Measurements from ENCODE around the gene COX4I2. TPM values are rescaled to one million over a fixed set of nuclear protein-coding genes. Genes with fewer than 3 reads are reported as not detected.

Gene COX4I2
- total RNA-seq, 4 donors from 2014 or later, result 2.1 to 14.2 (median 7.1) TPM

DNA sequence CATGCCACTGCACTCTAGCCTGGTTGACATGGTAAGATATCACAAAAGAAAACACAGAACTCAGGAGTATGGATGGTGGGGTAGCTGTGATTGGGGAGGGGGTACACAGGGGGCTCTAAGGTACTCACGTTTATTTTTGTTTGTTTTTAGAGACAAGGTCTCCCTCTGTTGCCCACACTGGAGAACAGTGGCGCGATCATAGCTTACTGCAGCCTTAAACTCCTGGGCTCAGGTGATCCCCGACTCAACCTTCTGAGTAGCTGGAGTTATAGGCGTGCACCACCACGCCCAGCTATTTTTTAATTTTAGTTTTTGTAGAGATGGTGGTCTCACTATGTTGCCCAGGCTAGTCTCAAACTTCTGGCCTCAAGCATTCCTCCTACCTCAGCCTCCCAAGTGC lies 55.7 kb downstream of the COX4I2 start:
- Histone ChIP-seq H3K27me3 (no peaks in the 10 kb centered on the region), H3K4me1 (peaks cover 46 to 80% (median 62%) of the 10 kb centered on the region in 4 donors), H3K36me3 (peaks cover 4 to 77% (median 26%) of the 10 kb centered on the region in 4 donors), H3K4me3 (no peak overlapping the region), H3K9me3 (no peaks in the 10 kb centered on the region), H3K27ac (replicated peaks in 1 of 4) (no peak overlapping the region)
- WGBS, result 92% methylated on average over 6 of the region's 6 CpGs
- DNase-seq (ENCODE audit: extremely low spot score), result no peak
- no peak for TF ChIP-seq POLR2AphosphoS5 (IDR thresholded peaks at IDR 0.05)
- TF ChIP-seq EP300 (IDR thresholded peaks at IDR 0.05), result no peak
- no peak for TF ChIP-seq POLR2A (IDR thresholded peaks at IDR 0.05; ENCODE audit: low read depth)
- TF ChIP-seq, protein P1, sequence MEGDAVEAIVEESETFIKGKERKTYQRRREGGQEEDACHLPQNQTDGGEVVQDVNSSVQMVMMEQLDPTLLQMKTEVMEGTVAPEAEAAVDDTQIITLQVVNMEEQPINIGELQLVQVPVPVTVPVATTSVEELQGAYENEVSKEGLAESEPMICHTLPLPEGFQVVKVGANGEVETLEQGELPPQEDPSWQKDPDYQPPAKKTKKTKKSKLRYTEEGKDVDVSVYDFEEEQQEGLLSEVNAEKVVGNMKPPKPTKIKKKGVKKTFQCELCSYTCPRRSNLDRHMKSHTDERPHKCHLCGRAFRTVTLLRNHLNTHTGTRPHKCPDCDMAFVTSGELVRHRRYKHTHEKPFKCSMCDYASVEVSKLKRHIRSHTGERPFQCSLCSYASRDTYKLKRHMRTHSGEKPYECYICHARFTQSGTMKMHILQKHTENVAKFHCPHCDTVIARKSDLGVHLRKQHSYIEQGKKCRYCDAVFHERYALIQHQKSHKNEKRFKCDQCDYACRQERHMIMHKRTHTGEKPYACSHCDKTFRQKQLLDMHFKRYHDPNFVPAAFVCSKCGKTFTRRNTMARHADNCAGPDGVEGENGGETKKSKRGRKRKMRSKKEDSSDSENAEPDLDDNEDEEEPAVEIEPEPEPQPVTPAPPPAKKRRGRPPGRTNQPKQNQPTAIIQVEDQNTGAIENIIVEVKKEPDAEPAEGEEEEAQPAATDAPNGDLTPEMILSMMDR (IDR thresholded peaks at IDR 0.05), result no peak
- intact Hi-C loops (cut with DNase I), result no loop called here

GRCh38 chr20:31693987-31694661 lies 56.4 kb downstream of the COX4I2 start:
- H3K27ac ChIP-seq (replicated peaks in 1 of 4), result peak overlapping the region in 3 of 4 donors; percentile 13 to 53 (median 41)
- no peak for DNase-seq (ENCODE audit: extremely low spot score)
- peaks cover 53 to 87% (median 69%) of the 10 kb centered on the region in 4 donors for H3K4me1 ChIP-seq
- H3K27me3 ChIP-seq, result no peaks in the 10 kb centered on the region
- no peaks in the 10 kb centered on the region for H3K9me3 ChIP-seq
- TF ChIP-seq POLR2AphosphoS5 (IDR thresholded peaks at IDR 0.05) (no peak), EP300 (IDR thresholded peaks at IDR 0.05) (no peak), POLR2A (IDR thresholded peaks at IDR 0.05; ENCODE audit: low read depth) (no peak)
- TF ChIP-seq, protein P1 (IDR thresholded peaks at IDR 0.05), result no peak
- H3K4me3 ChIP-seq, result no peak overlapping the region
- WGBS, result 83% methylated on average over 4 of the region's 4 CpGs
- intact Hi-C loops (cut with DNase I), result no loop called here
- H3K36me3 ChIP-seq, result peaks cover 4 to 71% (median 23%) of the 10 kb centered on the region in 4 donors

Small RNA genes lying within 50 kb of the gene (small RNA-seq; reads per million reads assigned to genes)
- 0 reads per million in 3 donors for gene MIR3193

Other genes with a start within 250 kb of the COX4I2 start
- gene DEFB119, start 247.3 kb upstream of the COX4I2 start, total RNA-seq, result 1 to 10 TPM in 1 of 4 donors, not detected in 3; 2.7 TPM
- gene DEFB121, start 231.7 kb upstream of the COX4I2 start, total RNA-seq, result not detected
- gene DEFB123, start 197.3 kb upstream of the COX4I2 start, total RNA-seq, result not detected
- not detected for gene DEFB124, start 162.8 kb upstream of the COX4I2 start, total RNA-seq
- 10 to 100 TPM in 1 of 4 donors, 1 to 10 TPM in 3; 3.7 to 10.2 (median 7.1) TPM for gene REM1, start 162.6 kb upstream of the COX4I2 start, total RNA-seq
- 10 to 100 TPM; 41.5 to 67.7 (median 47.6) TPM for gene HM13, start 123.5 kb upstream of the COX4I2 start, total RNA-seq
- gene ID1, start 32.6 kb upstream of the COX4I2 start, total RNA-seq, result 100 to 1,000 TPM; 199 to 744 (median 532) TPM
- 100 to 1,000 TPM in 3 of 4 donors, 10 to 100 TPM in 1; 94.3 to 181 (median 140) TPM for gene BCL2L1, start 85.0 kb downstream of the COX4I2 start, total RNA-seq
- gene TPX2, start 101.4 kb downstream of the COX4I2 start, total RNA-seq, result 1 to 10 TPM in 1 of 4 donors, under 1 TPM in 3; under 0.01 to 1.1 (median 0.38) TPM
- under 1 TPM in 3 of 4 donors, not detected in 1; 0.33 to 0.65 (median 0.52) TPM for gene MYLK2, start 181.4 kb downstream of the COX4I2 start, total RNA-seq
- gene FOXS1, start 207.7 kb downstream of the COX4I2 start, total RNA-seq, result 1 to 10 TPM in 1 of 4 donors, under 1 TPM in 3; 0.50 to 3.4 (median 0.87) TPM
- gene DUSP15, start 232.6 kb downstream of the COX4I2 start, total RNA-seq, result 1 to 10 TPM in 3 of 4 donors, under 1 TPM in 1; 0.83 to 5.1 (median 3.8) TPM
- gene TTLL9, start 232.7 kb downstream of the COX4I2 start, total RNA-seq, result under 1 TPM in 2 of 4 donors, not detected in 2; 0.17 to 0.34 TPM

Measured in esophagus muscularis mucosa (tissue), 4 donors.